ENCODE measurements around the gene EGLN3.

Gene EGLN3

DNA sequence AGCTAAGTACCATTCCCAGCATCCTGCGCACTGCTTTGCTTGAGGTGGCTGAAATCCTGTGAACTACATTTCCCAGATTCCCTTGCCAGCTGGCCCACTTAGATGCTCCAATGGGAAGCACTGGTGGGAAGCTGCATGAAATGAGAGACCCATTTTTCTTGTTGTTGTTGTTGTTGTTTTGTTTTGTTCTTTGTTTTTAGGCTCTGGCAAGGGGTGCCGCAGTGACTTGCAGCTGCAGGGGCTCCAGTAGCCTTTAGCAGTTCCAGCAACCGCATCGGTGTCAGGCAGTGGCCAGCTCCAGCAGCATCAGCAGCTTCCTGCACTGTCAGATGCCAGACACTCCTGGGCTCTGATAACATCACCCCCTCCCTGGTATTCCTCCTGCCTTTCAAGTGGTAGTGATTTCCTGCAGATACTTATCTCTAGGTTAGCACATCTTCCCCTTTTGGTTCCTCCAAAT lies 8.8 kb upstream of the EGLN3 start:
- ATAC-seq, result no peak

DNA sequence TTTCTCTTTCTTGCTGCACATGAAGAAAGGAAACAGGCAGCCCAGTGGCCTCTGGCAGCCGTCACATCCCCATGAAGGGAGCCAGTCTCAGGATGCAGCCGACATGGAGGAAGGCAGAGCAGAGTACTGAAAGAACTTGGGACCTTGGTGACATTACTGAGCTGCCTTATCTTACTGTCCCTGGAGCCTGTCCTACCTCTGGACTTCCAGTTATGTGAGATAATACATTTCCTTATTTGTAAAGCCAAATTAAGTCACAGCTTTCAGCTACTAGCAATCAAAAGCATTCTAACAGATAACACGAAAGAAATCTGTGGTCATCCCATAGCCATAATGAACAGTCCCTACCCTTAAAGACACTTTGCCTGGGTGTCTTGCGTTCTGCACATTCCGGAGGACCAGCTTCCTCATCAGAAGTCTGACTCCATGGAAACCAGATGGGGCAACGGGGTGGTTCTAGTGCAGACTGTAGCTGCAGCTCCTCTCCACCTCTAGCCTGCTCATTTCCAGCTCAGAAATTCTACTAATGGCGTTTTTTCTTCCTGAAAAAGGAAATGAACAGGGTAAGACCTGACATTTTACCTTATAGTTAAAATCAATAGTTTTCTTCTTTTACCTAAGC lies 7.8 kb upstream of the EGLN3 start:
- ATAC-seq, result no peak

DNA sequence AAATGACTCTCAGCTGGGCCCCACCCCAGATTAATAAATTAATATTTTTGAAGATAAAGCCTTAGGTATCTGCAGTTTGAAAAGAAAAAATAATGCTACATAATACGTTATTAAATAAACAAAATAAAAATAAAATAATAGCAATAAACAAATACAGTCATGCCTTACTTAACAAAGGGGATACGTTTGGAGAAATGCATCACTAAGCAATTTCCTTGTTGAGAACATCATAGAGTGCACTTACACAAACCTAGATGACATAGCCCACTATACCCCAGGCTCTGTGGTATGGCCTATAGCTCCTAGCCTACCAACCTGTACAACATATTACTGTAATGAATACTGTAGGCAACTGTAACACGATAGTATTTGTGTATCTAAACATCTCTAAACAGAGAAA lies 7.1 kb upstream of the EGLN3 start:
- ATAC-seq, result no peak

DNA sequence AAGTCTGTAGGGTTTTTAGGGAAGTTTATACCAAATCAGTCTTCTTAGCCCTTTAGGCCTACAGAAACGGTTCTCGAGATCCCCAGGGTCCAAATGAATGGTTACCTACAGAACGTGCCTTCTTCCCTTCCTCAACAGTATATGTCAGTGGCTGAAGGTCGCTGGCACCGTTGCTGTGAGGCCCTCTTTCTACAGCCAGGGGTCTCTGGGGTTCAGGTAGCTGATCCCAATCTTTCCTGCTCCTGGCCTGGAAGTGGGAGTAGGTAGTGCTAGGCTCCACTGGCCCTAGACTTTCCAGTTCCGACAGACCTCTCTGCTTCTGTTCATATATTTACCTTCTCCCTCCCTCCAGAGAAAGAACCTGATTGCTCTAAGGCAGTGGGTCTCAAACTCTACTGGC lies 6.4 kb upstream of the EGLN3 start:
- no peak for ATAC-seq

DNA sequence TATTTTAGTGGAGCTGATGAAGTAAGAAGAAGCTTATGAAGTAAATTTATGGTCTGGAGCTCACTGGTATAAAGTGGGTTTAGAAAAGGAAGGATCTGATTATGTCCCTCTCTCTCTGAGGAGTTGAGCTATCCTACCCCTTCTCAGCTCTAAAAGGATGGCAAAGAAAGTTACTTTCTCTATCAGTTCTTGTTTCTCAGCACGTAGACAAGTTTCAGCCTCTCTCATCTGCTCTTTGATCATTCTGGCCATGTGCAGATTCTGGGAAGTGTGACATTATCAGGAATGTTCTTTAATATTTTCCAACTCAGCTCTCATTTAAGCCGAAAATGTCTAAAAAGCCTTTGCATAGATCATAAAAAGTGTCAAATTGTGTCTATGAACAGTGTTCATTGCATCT lies 5.8 kb upstream of the EGLN3 start:
- no peak for ATAC-seq

DNA sequence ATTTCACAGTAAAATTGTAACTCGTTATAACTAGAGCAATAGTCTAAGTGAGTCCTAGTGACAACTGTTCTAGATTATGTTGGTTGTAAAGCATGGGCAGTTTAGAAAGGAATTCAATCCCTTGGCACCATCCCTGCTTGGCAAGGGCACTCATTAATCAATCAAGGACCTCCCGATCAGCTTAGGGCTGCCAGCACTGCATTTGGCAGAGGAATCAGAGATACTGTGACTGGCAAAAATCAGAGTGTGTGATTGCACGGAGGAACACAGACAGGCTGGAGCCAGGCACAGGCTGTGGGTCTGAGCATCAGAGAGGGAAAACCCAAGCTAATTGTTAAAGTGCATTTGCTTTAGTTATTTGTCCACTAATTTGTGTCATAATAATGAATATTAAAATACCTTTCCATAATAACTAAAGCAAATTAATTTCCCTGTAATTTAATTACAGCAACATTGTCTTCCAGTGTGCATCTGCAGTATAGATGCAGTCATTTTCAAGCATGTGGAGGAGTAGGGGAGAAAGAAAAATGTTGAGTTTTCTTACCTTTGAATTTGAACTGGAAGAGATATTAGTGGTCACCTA lies 3.2 kb upstream of the EGLN3 start:
- no peak for ATAC-seq

DNA sequence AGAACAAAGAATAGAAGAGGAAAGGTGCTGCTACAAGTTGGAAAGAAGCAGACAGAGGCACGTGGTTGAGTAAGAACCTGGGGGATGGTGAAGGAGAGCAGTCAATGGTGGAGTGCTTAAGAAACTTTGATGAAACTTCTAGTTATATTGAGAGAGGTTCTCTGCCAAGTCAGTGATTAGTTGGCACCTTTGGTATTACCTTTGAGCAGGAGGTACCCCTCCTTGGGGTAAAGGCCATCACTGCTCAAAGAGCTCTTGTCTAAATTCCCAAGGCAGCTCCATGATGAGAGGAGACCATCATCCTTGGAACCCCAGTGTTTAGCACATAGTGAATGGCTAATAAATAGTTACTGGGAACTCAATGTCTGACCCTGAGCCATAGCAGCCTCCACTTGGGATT lies 1.7 kb upstream of the EGLN3 start:
- no peak for ATAC-seq

DNA sequence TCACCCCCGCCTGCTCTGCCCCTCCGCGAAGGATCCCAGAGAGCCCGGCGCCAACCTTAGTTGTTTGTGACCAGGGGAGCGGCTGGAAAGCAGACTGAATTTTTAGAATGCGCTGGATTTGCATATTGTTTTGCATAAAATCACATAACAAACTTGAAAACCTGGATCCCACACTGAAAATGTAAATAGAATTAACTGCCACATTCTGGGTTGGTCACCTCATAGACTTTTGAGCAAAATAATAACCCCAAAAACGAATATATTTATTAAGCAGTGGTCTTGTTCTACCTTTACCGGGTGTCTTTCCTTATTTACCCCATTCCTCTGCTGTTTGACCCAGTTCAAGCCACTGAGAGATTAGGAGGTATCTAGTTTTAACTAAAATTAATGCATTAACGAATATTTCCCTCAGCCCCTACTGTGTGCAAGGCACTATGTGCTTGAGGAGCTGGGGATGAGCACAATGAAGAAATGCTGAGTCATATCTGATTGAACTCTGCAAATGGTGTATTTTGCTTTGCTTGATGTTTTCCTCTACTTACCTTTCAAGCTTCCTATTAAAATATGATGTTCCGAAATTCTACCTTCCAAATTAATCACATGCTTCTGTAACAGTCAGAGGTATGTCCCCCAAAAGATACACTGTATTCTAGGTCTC lies 438 bp upstream of the EGLN3 start:
- ATAC-seq, result no peak

DNA sequence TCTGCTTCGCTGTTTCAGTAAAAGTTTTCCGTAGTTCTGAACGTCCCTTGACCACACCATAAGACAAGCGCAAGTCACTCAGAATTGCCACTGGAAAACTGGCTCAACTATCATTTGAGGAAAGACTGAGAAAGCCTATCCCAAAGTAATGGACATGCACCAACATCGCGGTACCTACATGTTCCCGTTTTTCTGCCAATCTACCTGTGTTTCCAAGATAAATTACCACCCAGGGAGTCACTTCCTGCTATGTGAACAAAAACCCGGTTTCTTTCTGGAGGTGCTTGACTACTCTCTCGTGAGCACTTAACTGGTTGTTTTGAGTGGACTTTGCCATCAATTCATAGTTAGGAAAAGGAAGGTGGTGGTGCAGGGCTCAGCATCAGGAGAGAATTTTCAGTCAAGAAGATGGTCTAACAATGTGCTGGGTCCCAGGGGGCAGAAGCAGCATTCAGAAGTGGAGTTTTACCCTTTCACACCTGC lies 1.4 kb downstream of the EGLN3 start:
- ATAC-seq, result no peak

DNA sequence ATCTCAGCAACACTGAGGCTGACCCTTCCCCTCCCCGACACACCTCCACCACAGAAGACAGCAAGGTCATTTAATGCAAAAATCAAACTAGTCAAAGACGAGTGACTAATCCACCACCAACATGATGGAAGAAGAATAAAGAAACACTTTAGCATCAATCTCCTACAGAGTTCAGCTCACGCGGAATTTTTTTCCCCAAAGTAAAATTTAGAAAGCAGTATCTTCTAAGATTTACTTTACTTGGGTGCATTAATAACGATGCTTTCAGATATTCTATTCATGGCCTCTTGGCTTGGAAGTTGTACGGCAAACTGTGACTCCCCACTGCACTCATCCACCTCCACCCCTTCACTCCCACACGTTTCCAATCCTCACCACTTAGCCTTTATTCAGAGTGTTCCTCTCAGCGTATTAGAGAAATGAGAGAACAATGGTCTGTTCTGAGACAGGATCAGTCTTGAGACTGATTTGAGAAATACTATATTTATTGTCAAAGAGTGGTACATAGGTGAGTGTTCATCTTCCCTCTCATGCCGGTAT lies 1.9 kb downstream of the EGLN3 start:
- ATAC-seq, result no peak

DNA sequence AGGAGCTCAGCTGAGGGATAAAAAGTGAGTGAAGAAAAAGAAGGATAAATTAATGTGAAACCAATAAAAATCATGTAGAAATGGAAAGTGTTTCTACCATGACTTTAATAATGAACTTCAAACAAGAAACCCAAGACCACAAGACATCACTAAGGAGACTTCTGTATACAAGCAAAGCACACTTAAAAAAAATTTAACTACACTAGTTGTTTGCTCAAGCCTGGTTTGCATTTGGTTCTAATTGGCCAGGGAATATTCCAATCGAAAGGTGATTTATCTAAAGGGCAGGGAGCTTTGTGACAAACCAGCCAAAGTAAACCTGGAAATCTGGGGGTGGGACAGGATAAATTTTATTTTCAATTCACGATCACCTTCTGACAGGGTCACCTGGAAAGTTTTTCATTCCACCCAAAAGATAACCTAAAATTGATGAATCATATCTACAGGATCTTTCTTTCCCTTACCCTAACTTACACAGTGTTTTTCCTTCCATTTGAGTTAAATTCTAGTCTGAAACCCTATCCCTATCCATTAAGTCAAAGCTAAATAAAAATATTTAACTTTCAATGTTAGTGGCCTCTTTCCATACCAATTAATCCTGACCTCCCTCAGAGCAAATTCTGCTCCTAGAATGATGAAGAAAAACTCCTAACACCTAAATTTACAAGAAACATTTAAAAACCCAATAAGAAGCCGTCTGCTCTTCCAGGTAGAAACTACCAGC lies 2.6 kb downstream of the EGLN3 start:
- no peak for ATAC-seq

DNA sequence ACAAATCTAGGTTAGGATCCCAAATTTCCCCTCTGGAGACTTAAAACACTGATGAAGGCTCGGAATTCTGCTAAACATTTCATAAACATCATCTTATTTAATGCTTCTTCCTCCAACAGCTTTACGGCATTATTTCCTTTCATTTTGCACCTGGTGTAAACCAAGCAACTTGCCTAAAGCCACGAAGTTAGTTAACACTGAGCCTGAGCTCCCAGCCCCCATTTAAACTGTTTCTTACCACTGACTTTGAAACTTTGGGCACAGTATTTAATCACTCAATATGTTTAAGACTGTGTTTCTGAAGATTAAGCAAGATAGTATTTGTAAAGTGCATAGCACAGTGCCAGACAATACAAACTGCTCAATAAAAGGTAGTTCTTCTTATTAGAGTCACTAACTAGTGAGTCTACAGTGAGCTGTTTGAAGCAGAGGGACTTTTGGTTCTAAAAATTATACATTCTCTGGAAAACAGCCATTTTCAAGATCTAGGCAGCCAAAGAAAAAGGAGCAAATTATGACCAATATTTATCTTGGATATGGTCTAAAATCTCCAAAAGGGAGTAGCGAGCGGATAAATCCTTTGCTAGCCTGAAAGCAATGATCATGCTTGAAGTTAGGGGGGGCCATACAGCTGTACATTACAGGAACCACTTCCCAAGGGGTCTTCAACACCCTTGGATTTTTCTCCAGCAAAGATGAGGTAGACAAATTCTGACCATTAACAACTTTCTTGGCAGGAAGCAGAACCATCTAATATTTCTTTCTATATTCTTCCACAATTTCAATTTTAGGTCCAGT lies 4.0 kb downstream of the EGLN3 start:
- no peak for ATAC-seq

DNA sequence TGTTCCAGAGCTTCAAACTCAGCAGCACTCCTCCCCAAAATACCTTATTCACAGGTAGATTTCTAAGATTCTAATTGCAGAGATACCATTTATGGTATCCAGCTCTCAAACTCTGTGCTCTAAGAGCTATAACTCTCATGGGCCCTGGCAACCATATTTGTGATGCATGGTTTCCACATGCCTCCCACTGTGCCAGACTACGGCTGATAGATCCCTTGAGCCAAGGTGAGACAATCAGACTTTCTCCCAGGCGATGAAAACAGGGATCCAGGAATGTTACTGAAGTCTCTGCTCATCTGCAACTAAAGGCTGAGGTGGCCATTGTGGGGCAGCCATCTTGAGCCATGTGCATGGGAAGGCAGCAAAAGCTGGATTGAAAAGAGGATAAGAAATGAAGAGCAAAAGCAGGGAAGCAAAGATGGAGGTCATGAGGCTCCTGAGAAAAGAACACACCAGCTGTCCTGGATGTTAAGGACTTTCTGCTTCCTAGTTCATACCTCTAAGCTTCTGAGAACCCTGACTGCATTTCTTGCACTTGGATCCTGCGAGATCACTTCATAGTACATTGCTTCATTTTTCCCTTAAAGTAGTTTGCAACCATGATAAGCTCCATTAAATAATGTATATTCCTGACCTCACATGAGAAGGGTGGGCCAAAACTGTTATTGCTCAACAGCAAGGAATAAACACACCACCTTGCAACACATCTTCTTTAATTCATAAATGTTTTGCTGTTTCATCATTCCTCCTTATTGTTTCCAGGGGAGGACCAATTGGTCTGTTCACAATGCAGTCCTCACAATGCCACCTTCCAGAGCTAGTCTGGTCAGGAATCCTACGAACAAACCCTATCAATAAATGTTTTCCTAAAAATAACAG lies 5.4 kb downstream of the EGLN3 start:
- no peak for ATAC-seq

DNA sequence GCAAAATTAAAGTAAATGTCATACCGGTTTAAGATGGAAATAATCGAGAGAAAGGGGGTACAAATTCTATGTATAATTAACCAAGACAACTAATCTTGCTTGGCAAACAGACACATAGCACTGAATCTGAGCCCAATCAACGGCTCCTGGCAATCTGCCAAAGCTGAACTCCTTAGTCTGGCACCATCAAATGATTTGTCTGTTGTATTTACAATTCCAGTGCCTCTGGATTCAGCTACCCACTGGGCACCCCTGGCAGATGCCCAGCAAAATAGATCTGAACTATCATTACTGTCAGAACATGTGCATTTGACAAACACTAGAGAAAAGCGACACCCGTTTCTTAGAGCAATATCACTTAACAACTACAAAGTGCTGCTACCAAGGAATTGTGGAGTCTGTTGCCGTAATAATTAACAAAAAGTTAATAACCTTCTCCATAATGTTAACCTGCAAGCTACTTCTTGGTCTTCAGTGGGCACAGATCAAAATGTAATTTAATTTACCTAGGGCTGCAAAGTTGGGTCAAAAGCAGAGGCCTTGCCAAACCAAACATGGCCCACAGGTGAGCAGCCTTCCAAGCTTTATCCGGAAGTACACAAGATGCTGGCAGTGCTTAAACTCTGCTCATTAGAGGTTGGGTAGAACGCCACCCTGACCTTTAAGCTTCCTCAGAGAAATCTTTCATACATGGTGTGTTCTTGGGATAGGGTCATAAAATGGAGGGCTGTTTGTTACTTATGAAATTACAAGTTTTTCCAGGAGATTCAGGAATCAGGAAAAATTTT lies 7.6 kb downstream of the EGLN3 start:
- ATAC-seq, result no peak

DNA sequence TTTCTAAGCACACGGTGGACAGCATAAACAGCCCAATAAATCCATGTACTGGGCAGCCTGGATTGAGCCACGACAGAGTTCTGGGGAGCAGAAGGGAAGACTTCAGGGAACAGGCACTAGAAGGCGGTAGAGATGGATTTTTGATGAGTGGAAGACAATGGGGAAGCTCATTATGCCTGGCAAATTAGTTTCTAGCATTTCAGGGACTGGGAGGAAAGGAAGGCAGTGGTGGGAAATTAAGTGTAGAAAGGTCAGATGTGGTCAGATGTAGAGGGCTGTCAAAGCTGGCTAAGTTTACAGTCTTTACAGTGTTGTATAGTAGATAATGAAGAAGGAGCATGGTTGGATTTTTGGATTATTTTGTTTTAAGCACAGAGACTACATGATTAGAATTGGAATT lies 9.2 kb downstream of the EGLN3 start:
- no peak for ATAC-seq

DNA sequence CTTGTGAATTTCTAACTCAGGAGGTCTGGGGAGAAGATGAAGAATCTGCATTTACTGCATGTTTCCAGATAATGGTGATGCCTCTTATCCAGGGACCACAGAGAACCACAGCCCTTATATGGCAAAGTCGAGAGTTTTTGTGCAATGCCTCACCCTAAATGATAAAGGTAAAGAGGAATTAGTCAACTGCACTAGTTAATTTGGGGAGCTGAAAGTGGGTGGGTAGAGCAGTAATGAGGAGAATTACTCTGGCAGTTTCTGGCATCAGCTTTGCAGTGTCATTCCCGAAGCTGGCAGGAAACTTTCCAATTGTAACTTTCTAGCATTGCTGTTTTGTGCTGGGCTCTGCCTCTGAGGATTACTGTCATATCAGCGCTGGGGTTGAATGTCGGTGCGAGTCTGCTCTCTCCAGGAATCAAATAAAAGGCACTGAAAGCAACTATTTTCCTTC lies 10.3 kb downstream of the EGLN3 start:
- no peak for ATAC-seq

DNA sequence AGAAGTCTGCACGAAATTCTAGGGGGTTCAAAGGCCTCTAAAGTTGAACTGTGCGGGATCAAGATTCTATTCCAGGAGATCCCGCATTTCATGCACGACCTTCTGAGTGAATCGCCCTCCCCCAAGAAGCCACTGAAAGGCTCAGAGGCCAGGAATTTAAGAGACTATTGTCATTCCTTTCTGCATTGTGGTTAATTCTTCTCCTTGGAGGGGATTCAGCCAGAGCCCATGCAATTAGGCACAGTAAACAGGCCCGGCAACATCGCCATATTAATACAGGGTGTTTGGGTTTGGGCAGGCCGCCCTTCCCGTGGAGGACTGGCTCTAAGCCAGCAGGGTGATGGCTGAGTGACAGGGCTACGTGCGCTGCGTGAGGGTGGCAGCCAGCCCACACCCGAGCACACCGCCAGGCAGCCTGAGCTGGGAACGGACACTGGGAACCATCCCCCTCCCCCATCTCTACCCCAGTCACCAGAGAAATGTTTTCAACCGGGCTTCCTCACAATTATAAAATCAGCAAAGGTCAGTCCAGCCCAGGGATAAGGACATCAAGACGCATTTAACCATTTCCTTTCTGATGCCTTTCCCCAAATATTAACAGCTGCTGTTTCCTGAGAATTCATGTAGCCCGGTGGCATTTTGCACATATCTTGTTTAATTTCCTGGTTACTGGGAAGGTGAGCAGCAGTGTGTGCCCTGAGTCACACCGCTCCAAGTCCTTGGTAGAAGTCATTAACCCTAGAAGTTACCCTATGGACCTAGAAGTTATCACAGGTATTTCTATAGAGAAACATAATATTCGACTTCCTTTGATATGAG lies 12.5 kb downstream of the EGLN3 start:
- no peak for ATAC-seq

DNA sequence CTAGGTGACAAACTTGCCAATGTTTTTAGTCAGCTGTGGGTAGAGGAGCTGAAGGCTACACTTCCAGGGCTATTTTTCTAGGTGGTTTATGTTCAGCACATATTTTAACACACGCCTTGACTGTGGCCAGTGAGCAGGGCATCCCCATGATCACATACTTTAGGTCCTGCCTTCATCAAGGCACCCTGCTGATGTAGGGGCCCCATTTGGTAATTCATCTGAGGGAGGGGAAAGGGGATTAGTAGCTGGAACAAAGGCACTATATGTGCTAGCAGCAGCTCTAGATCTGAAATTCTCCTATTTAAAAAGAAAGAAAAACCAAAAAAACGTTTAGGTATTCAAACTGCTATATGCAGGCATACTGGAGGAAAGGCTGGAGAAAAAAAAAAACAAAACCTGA lies 14.5 kb downstream of the EGLN3 start:
- ATAC-seq, result no peak

DNA sequence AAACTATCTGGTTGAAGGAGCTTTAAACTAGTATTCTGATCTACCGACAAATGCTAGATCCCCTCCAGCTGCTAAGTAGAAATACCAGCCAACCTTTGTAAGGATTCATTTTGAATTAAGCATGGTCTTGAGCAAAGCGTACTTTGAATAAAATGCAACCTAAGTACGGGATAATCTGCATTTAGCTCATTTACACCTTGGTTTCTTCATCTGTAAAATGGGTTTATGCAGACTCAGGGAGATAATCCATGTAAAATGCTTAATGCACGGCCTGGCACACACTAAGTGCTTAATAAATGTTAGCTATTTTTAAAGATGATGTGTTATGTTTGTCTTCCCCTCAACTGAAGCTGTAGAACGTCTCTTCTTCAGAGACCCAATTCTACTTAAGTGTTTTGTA lies 15.9 kb downstream of the EGLN3 start:
- ATAC-seq, result no peak

Measured in activated CD4-positive, CD25-positive, alpha-beta regulatory T cell treated with anti-CD3 and anti-CD28 coated beads, Interleukin-2, amount 50 U/mL, for 24 hours (primary cell).